Coronary artery (tissue), 2 donors: ENCODE measurements around the gene HDAC9.

Experiments used
- DNase-seq: peaks from one replicate; pipeline ENCODE4 v3.0.0-alpha.2; 2017; ENCODE audit warnings: low spot score
- H3K27ac ChIP-seq, 2 donors: fragments of 200-600 bp; sonication (generic); one replicate each; pipeline ENCODE4 v1.5.1; 2016 to 2019
- H3K4me3 ChIP-seq: fragments of 200-600 bp; sonication (generic); 2 replicates; pipeline ENCODE4 v1.5.1; 2016; ENCODE audit warnings: mild to moderate bottlenecking, moderate library complexity
- TF ChIP-seq, protein P1 (sequence below): fragments of 200-600 bp; sonication (generic); IDR thresholded peaks from one replicate; pipeline ENCODE4 v1.5.1; 2019; ENCODE audit warnings: antibody characterized with exemption

HDAC9 gene

DNA sequence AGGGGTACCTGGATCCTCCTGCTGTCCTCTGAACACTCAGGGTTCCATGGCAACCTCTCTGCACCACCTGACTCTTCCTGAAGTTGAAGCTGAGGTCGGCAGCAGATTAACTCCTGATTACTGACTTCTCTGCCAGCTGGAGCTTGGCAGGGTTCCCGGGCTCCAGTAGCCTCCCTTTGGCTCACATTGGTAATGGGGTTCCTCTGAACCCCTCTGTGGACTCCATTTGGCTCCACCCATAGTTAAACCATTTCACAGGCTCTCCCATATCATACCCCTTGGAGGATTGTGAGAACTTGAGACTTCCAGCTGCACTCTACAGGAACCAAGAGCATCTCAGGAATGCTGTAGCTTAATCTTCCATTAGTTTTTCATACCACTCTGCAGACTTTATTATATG is 292.5 kb downstream of the HDAC9 start:
- H3K27ac ChIP-seq, result no peak overlapping the region
- no peak for DNase-seq
- TF ChIP-seq, protein P1, sequence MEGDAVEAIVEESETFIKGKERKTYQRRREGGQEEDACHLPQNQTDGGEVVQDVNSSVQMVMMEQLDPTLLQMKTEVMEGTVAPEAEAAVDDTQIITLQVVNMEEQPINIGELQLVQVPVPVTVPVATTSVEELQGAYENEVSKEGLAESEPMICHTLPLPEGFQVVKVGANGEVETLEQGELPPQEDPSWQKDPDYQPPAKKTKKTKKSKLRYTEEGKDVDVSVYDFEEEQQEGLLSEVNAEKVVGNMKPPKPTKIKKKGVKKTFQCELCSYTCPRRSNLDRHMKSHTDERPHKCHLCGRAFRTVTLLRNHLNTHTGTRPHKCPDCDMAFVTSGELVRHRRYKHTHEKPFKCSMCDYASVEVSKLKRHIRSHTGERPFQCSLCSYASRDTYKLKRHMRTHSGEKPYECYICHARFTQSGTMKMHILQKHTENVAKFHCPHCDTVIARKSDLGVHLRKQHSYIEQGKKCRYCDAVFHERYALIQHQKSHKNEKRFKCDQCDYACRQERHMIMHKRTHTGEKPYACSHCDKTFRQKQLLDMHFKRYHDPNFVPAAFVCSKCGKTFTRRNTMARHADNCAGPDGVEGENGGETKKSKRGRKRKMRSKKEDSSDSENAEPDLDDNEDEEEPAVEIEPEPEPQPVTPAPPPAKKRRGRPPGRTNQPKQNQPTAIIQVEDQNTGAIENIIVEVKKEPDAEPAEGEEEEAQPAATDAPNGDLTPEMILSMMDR, result no peak
- H3K4me3 ChIP-seq, result no peak overlapping the region

DNA sequence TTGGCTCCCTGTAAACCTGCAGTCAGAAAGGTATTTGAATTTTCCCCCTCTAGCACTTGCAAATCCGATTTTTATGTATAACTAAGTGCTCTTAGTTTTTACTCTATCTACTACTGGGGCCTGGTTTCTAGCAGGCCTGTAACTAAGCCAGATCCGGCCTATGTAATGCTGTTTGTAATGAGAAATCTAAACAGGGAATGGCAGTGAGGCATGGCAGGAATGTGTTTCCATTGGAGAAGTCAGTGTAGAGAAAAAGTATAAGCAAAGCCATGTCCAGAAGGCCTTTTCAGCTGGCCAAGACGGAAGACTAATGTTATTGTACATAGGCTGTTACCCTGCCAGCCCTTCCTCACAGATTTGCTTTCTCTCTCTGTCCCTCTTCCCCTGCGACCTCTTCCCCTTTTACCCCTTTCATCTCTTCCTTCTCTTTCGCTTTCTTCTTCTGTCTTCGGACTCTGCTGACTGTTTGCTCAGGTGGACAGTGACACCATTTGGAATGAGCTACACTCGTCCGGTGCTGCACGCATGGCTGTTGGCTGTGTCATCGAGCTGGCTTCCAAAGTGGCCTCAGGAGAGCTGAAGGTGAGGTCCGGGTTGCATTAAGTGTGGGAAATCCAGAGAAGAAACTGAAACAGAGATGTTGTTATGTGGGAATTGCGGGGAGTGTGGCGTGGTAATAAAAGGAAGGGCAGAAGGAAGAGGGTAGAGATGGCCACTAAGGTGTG is 297.5 kb downstream of the HDAC9 start:
- Histone ChIP-seq H3K27ac (peak overlapping the region; percentile 26 to 82), H3K4me3 (peak overlapping the region; percentile 56)
- TF ChIP-seq, protein P1, result no peak
- no peak for DNase-seq

DNA sequence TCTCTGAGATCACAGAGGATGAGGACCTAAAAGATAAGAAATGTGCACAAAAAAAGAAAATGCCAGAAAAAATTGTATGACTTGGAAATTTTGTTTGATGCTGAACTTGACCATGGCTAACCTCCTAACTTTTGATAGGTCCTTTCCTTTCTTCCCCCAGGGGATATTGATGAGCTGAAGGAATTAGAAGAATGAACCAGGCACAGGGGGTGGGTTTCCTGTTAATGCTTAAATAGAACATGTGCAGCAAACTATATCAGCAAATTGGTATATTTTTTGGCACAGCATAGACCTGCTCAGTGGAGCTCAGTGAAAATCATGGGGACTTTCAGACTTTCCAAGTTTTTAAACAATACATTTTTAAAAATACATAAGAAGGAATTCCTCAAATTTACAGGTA is 300.7 kb downstream of the HDAC9 start:
- TF ChIP-seq, protein P1, result no peak
- Histone ChIP-seq H3K27ac (no peak overlapping the region), H3K4me3 (no peak overlapping the region)
- DNase-seq, result no peak

DNA sequence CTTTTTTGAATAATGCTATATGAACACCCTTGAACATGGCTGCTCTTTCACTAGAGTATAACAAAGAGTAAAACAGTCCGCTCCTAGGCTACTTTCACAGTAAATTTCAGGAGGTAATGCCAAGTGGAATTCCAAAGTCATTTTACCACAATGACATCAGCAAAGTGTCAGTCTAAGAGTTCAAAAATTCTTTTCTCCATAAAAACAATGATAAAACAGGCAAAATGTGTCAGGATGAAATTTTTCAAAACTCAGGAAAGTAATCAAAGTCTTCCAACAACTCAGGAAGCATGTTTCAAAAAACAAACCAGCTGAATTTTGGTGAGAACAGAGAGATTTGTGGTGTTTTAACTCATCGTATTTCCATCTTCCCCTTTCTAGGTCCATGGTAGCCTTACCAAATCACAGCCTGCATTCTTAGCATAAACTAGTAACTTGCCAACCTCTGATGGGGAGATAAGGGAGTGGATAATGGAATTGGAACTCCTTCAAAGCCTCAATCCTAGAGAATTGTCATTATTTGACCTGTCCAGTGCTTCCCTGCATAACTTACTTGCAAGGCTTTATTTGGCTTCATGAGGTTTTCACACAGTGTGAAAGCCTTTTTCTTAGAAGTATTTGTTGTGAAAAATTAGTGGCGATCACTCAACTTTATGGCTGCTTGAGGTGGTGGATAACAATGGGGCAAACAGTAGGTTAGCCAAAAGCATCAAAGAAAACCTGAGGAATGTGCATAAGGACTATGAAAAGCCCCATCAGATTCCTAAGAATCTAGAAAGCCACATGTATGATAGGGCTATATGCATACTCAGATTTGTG is 302.7 kb downstream of the HDAC9 start:
- Histone ChIP-seq H3K27ac (no peak overlapping the region), H3K4me3 (no peak overlapping the region)
- TF ChIP-seq, protein P1, result no peak
- DNase-seq, result no peak

DNA sequence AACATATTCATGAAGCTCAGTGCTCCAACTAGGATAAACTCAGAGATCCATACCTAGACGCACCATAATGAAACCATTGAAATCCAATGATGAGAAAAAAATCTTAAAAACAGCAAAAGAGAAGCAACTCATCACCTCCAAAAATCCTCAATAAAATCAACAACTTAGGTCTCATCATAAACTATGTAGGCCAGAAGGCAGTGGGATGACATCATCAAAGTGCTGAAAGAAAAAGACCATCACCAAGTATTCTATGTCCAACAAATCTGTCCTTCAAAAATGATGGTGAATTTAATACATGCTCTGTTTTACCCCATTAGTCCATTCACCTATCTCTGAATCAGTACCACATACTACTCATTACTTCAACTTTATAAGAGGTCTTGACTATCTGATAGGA is 304.4 kb downstream of the HDAC9 start:
- TF ChIP-seq, protein P1, result no peak
- Histone ChIP-seq H3K27ac (no peak overlapping the region), H3K4me3 (no peak overlapping the region)
- DNase-seq, result no peak

DNA sequence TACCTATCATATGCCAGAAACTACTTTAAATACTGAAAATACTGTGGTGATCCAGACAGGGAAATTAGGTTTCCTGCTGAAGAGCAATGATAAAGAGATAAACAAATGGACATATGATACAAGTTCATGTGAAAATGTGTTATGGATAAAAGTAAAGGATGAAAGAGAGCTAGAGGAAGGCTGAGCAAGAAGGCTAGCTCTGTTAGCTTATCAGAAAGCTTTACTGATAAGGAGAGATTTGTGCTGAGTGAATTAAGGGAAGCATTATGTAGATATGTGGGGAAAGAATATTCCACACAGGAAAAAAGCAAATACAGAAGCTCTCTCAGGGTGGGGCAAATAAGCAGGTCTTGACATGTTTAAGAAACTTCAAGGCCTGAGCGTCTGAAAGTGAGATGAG is 308.4 kb downstream of the HDAC9 start:
- H3K4me3 ChIP-seq, result no peak overlapping the region
- H3K27ac ChIP-seq, result no peak overlapping the region
- TF ChIP-seq, protein P1, result no peak
- no peak for DNase-seq
